WI38 (cell line): ENCODE data around the gene GTPBP4.

Source experiments
- H3K4me3 ChIP-seq: 2 replicates; pipeline ENCODE4 v1.5.1; 2011; ENCODE audit warnings: low read depth, mild to moderate bottlenecking, control low read depth, low read length
- TF ChIP-seq, protein P1 (sequence below): IDR thresholded peaks from 2 replicates; pipeline ENCODE4 v1.5.1; 2012; ENCODE audit warnings: low read depth, mild to moderate bottlenecking, control low read depth, low read length

GTPBP4 gene

GRCh38 chr10:1040133-1040532 lies 51.9 kb downstream of the GTPBP4 start:
- TF ChIP-seq, protein P1, sequence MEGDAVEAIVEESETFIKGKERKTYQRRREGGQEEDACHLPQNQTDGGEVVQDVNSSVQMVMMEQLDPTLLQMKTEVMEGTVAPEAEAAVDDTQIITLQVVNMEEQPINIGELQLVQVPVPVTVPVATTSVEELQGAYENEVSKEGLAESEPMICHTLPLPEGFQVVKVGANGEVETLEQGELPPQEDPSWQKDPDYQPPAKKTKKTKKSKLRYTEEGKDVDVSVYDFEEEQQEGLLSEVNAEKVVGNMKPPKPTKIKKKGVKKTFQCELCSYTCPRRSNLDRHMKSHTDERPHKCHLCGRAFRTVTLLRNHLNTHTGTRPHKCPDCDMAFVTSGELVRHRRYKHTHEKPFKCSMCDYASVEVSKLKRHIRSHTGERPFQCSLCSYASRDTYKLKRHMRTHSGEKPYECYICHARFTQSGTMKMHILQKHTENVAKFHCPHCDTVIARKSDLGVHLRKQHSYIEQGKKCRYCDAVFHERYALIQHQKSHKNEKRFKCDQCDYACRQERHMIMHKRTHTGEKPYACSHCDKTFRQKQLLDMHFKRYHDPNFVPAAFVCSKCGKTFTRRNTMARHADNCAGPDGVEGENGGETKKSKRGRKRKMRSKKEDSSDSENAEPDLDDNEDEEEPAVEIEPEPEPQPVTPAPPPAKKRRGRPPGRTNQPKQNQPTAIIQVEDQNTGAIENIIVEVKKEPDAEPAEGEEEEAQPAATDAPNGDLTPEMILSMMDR, result no peak
- H3K4me3 ChIP-seq, result no peak overlapping the region

GRCh38 chr10:1041514-1041913 lies 53.3 kb downstream of the GTPBP4 start:
- TF ChIP-seq, protein P1, result no peak
- H3K4me3 ChIP-seq, result no peak overlapping the region

- H3K4me3 ChIP-seq, result no peak overlapping the region
- TF ChIP-seq, protein P1, result no peak
These were observed 55.3 kb downstream of the GTPBP4 start for GRCh38 chr10:1043532-1043995.

DNA sequence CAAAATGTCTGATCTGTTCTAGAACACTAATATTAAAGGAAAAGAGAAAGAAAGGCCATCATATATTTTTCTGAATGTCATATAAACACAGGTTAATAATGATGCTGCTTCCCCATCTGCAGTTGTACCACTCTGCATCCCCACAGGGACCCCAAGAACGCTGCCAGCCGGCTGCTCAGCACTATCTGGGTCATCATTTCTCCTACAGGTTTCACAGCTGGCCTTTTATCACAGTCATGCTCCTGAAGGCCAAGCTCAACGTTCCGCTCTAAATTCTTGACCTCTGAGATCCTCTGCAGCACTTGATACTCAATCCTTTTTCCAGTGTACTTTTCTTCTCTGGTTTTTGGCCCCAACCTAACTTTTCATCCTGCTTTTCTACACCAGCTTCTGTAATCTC lies 55.9 kb downstream of the GTPBP4 start:
- TF ChIP-seq, protein P1, result no peak
- H3K4me3 ChIP-seq, result no peak overlapping the region

- TF ChIP-seq, protein P1, result no peak
- H3K4me3 ChIP-seq, result no peak overlapping the region
These were observed 56.7 kb downstream of the GTPBP4 start for GRCh38 chr10:1044964-1045363.

- H3K4me3 ChIP-seq, result no peak overlapping the region
- TF ChIP-seq, protein P1, result no peak
These were observed 57.2 kb downstream of the GTPBP4 start for GRCh38 chr10:1045415-1045814.

- TF ChIP-seq, protein P1, result no peak
- H3K4me3 ChIP-seq, result peak overlapping the region; percentile 87
These were observed 59.7 kb downstream of the GTPBP4 start for GRCh38 chr10:1047937-1048336.
